GM20431 (cell line): ENCODE data around the gene DPP8.
"Not testable (repeated sequence)": the region's sequence is repeated elsewhere in the genome, so short reads cannot be mapped to it uniquely, and the experiment has no call there.

Source experiments
- in situ Hi-C: fragments of 300-500 bp; cut with MseI, MboI; formaldehyde crosslinking; loops from one replicate; pipeline ENCODE4 v1.15.0; 2020; ENCODE audit warnings: low sequenced_read_pairs; ENCODE audit not compliant: unreplicated experiment

DPP8 gene

DNA sequence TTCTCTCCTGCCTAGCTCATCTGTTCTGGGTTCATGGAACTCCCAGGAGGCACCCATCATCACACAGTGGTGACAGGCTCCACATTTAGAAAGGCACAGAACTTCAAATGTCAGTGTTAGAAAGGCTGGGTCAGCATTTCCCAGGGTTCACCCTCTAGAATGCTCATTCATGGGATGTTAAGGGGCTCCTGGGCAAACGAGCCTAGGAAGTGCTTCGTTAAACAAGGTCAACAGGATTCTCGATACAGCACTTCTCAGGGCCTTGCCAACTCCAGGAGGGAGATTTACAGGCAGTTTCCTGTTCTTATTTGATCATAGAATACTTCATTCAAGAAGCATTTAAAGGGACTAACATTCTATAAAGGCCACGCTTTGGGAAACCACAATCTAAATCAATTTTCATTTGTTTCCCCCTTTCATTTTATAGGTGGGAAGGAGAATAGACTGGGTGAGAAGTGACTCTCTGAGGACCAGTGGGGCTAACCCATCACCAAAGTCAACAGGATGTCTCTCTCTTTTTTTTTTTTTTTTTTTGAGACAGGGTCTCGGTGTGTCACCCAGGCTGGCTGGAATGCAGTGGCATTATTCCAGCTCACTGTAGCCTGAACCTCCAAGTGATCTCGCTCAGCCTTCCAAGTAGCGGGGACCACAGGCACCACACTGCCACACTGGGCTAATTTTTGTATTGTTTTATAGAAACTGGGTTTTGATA is 109.0 kb downstream of the DPP8 start:
- in situ Hi-C loops: no loop called here

DNA sequence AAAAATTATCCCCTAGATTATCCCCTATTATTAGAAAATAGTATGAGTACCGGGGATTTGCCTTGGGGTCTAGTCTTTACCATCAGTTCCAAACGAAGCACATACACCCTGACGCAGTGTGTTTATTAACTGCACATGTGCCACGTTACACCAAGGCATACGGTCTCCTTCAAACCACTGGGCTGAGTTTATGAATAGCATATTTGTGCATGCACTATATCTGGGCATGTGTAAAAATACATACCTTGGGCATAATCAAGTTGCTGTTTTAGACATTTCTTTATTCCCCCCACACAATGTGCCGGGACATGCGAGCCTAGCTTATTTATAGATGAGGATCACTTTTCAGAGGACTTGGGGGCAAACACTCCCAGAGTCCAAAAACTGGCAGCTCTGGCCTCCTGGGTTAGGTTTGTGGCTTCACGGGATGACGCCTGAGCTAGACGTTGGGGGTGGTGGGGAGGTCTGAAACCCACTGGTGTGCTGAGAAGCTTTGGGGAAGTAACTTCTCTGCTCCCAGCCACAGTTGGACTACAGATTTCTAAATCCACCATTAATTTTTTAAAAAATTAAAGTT is 111.0 kb downstream of the DPP8 start:
- in situ Hi-C loops: no loop called here

- in situ Hi-C loops: no loop called here
These were observed 111.6 kb downstream of the DPP8 start for GRCh38 chr15:65405791-65406423.

DNA sequence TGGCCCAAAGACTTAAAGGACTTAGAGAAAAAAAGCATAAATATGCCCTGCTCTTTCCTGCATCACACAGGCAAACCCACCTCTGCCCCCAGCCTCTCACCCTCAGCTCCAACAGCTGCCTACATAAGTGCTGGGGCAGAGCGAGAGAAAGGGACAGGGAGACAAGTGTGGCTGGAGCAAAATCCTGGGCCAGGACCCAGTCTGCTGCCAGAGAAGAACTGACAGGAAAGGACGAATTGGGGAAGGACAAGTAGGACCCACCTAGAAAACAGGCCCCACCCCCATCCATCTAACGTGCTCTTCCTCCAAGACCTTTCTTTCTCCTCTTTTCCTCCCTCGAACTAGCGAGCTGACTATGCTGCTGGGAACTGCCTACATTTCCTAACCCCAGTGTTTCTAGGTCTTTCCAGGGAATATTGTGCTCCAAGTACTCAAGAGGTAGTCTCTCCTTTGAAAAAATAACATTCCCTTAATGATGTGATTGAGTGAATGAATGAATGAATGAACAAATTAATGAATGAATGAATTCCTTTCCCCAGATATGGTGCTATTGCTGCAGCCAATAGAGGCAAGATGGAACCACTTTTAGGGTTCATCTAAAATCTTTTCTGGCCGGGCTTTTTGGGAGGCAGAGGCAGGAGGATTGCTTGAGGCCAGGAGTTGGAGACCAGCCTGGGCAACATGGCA is 113.2 kb downstream of the DPP8 start:
- in situ Hi-C loops: no loop called here

GRCh38 chr15:65402961-65403360 is 114.5 kb downstream of the DPP8 start:
- in situ Hi-C loops: no loop called here

DNA sequence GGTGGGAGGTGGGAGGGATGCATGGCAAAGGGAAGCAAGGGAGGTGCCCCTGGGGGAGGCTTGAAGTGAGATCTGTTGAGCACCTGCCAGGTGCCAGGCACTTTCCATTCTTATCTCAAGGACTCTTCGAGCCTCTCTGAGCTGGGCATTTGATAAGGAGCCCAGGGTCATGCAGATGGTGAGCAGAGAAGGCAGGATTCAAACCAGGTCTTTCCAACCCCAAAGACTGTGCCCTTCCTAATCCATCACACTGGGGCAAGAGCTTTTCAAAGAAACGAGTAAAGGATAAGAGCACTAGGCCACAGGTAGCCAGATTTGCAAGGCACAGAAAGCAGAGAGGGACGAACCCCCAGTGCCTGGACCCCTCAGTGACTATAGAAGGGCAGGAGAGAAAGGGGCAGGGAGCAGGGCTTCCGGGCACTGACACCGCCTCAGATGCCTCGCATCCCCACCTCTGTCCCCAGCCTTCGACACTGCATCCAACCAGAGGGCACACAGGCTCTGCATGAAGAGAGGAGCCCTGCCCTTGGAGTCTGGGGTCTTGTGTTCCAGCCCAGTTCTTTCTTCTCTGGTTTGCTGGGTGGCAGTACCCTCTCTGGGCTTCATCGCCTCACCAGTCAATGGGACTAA is 115.8 kb downstream of the DPP8 start:
- in situ Hi-C loops: no loop called here

GRCh38 chr15:65400760-65401610 is 116.5 kb downstream of the DPP8 start:
- in situ Hi-C loops: no loop called here

DNA sequence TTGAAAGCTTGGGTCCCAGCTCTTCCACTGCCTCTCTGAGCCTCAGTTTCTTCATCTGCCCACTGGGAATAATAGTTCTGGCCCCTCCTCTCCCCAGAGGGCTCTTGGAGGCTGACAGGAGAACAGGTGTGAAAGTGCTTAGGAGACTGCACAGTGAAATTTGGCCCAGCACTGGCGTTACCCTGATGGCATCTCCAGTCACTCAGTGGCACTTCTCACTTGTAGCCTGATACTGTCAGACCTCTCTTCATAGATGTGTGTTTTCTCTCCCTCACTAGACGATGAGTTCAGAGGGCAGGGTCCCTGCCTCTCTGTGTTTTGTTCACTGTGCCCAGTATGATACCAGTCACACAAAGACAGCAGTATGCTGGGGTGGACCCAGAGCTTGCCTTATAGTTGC is 117.5 kb downstream of the DPP8 start:
- in situ Hi-C loops: no loop called here

GRCh38 chr15:65399001-65399706 is 118.3 kb downstream of the DPP8 start:
- in situ Hi-C loops: no loop called here

- in situ Hi-C loops: not testable (repeated sequence)
These were observed 119.0 kb downstream of the DPP8 start for GRCh38 chr15:65398486-65398885.

DNA sequence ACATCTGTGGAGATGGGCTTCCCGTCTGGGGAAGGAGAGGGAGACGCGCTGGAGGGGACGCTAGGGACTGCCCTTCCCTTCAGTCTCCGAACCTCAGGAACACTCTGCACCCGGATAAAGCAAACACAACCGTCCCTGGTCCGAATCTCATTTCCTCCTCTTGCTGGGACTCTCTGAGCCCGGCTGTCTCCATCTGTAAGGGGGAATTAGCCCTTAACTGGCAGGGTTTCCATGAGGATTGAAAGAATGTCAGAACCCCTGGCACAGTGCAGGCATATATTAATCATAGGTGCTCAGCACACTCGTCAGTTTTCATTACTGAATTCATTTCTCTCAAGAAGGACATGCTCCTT is 120.5 kb downstream of the DPP8 start:
- in situ Hi-C loops: no loop called here

- in situ Hi-C loops: no loop called here
These were observed 121.1 kb downstream of the DPP8 start for GRCh38 chr15:65396283-65396964.

DNA sequence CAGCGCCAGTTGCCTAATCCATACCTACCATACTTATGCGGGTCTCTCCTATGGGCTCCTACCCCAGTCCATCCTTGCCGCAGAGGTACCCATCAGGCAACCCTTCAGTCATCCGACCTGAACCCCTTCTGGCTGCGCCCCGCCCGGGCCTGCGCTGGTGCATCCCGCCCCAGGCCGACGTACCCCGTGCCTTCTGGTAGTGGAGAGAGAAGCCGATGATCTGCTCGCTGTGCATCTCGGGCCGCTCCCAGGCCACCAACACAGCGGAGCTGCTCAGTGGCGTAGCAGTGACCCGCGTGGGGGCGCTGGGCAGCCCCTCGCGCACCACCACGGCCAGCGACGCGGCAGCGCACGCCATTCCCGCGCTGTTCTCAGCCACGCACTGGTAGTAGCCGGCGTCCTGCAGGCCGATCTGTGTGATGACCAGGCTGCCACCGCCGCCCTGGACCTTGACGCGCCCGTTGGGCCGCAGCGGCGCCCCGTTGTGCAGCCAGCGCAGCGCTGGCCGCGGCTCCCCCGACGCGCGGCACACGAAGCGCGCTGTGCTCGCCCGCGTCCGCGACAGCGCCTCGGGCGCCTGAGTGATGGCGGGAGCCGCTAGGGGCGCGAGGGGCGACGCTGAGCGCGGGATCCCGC is 121.8 kb downstream of the DPP8 start:
- in situ Hi-C loops: no loop called here

DNA sequence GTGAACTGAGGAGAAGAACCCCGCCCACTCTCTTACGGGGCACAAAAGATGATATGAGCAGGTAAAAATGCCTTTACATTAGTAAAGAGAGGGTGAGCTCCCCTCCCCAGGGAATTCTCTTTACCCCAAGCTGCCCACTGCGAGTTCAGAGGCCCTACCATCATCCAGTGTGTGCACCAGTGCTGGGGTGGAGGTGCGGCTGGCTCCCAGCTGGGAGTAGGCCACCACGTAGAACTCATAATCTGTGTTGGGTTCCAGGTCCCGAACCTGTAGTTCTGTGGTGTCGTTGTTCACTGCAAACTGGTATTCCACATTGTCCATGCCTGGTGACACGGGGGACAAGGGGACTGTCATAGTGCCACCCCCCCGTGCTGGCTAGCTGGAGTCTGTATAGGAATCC is 122.6 kb downstream of the DPP8 start:
- in situ Hi-C loops: no loop called here

DNA sequence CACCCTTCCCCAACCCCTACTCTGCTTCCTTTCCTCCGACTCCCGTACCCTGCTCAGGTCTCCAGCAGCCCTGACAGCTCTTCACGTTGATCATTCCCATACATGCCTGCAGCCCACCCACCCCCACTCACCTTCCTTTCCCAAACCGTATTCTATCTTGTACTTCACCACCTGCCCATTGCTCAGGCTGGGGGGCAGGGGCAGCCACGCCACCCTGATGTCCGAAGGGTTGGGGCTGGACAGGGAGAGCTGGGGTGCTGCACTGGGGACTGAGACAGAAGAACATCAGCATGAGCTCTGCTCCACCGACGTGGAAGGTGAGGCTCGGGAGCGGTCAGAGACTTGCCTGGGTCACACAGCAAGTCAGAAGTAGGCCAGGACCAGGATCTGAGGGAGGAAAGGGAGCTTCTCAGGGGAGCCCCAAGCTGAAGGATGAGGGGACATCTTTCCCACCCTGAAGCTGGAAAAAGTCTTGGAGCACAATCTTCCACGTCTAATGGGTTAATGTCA is 123.2 kb downstream of the DPP8 start:
- in situ Hi-C loops: no loop called here

GRCh38 chr15:65393557-65393956 is 123.9 kb downstream of the DPP8 start:
- in situ Hi-C loops: no loop called here

- in situ Hi-C loops: no loop called here
These were observed 124.4 kb downstream of the DPP8 start for GRCh38 chr15:65393091-65393490.
